GM18502 (cell line): Measurements from ENCODE around the gene PRR11.
"Not testable (repeated sequence)": the region's sequence is repeated elsewhere in the genome, so short reads cannot be mapped to it uniquely, and the experiment has no call there.

Experiments
- ATAC-seq: cut with Tn5 transposase; IDR thresholded peaks from one replicate; pipeline ENCODE4 v1.9.1; 2021; ENCODE audit warnings: mild to moderate bottlenecking; ENCODE audit not compliant: unreplicated experiment, poor library complexity

Gene PRR11

DNA sequence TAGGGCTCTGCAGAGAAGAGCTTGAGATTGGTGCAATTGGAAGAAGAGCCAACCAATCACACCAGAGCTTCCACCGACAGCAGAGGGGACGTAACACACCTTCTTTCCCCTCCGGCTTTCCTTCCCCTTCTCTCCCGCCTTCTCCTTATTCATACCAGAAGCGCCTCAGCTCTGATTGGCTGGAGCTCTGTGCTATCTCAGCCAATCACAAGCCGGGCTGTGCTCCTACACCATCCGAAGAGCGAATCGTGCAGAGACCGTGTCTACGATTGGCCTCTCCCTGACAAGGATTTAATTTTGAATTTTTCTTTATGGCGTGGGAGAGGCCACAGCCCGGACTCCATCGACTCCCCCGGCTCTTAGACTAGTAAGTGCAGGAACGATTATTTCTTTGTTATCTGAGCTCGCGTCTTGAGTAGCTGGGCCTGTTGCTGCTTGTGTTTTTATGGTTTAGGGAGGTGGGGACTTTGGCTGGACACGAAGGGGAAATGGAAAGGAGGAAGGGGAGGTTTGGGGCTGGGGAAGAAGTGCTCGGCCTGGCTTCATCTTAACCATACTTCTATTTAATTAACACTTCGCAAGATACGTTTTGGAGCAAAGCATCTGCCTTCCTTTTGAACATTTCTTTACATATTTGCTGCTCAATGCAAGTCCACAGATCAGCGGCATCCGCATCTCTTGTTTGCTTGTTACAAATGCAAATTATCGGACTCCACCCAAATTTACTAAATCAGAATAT, at the start of gene PRR11:
PRR11 (plus strand) TSS at position 308 of the 739 bp plus-strand sequence. CDS start 14,007 bp downstream, outside the sequence.
- peak; percentile 82 for ATAC-seq

GRCh38 chr17:59105852-59106462, 49.6 kb upstream of the PRR11 start:
- ATAC-seq: peak; percentile 23

GRCh38 chr17:59106463-59107305, 48.9 kb upstream of the PRR11 start, which contains the start of gene TRIM37:
Gene TRIM37 (minus strand): TSS chr17:59106880. CDS start chr17:59106461, 419 bp downstream.
- ATAC-seq: peak; percentile 94

- ATAC-seq: no peak
Observed at GRCh38 chr17:59107306-59107670, 48.3 kb upstream of the PRR11 start.

GRCh38 chr17:59108400-59109102, 47.0 kb upstream of the PRR11 start:
- no peak for ATAC-seq

DNA sequence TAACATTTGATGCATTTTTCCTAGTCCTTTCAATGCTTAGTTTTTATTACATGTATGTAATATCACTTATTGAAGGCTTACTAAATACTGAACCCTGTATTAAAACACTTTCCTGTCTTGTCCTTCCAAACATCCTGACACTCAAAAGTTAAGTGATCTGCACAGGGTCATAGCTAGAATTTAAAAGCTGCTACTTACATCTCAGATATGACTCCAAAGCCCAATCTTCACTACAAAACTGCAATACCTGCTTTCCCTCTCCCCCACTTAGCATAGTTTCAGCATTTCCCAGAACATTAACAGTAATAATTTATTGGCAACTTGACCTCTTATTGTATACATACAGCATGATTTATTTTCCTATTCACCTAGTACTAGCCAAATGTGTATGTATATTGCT, 44.6 kb upstream of the PRR11 start:
- ATAC-seq: no peak

- ATAC-seq: no peak
Observed at GRCh38 chr17:59111539-59111938, 44.0 kb upstream of the PRR11 start.

GRCh38 chr17:59115474-59115873, 40.1 kb upstream of the PRR11 start:
- ATAC-seq: no peak

DNA sequence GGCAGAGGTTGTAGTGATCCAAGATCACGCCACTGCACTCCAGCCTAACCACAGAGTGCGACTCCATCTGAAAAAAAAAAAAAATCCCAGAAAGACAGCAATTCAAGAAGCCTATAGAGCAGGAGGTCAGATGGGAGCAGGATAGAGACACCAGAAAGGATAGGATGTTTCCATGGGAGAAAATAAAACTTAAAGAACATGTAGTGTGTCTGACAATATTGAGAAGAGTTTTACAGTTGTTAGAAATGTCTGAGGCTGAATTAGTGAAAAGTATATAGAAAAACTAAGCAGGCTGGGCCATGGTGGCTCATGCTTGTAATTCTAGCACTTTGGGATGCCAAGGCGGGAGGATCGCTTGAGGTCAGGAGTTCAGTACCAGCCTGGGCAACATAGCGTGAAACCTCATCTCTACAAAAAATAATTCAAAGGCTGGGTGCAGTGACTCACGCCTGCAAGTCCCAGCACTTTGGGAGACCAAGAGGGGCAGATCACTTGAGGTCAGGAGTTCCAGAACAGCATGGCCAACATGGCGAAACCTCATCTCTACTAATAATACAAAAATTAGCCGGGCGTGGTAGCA, 33.6 kb upstream of the PRR11 start:
- no peak for ATAC-seq

- ATAC-seq: no peak
Observed at GRCh38 chr17:59124665-59125064, 30.9 kb upstream of the PRR11 start.

GRCh38 chr17:59126809-59127417, 28.6 kb upstream of the PRR11 start:
- no peak for ATAC-seq

DNA sequence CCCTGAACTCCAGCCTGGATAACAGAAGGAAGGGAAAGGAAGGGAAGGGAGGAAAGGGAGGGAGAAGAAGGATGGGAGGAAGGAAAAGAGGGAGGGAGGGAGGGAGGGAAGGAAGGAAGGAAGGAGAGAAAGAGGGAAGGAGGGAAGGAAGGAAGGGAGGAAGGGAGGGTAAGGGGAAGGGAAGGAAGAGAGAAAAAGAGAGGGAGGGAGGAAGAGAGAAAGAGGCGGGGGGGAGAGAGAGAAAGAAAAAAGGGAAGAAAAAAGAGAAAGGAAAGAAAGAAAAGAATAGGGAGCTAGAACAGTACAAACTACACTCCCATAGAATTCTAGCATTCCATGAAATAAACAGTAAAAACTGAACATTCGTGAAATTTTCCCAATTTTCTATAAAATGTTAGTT, 25.7 kb upstream of the PRR11 start:
- no peak for ATAC-seq

DNA sequence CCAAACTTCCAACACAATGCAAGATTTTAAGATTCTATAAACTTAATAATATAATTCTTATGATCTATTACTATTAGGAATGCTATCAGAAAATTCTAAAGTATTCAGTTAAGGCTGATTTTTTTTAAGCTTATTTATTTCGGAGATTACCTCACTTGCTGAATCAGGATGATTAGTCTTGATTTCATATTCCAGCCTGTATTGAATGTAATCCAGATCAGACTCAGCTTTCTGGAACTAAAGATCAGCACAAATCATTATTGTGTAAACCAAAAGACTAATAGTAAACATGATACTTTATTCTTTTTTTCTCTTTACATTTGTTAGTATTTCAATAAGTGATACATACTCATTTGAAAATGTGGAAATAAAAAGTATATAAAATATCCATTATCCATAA, 24.4 kb upstream of the PRR11 start:
- no peak for ATAC-seq

- ATAC-seq: not testable (repeated sequence)
Observed at GRCh38 chr17:59138339-59138738, 17.2 kb upstream of the PRR11 start.

DNA sequence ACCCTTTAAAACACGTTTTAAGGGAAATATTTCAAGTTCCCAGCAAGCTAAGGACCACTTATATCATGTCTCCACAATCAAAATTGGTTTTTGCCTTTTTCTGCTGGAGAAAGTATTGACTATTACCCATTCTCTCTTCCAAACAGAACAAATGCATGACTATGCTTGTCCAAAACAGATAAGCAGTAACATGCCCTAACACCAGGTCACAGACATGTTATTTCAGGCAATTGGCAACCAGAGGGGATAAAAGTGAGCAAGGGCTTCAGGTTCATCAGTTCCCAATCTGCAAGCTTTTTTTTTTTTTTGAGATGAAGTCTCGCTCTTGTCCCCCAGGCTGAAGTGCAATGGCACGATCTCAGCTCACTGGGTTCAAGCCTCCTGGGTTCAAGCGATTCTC, 15.6 kb upstream of the PRR11 start:
- ATAC-seq: no peak

GRCh38 chr17:59141860-59142259, 13.7 kb upstream of the PRR11 start:
- ATAC-seq: no peak

- ATAC-seq: no peak
Observed at GRCh38 chr17:59145571-59146096, 9.9 kb upstream of the PRR11 start.

- ATAC-seq: no peak
Observed at GRCh38 chr17:59149051-59149450, 6.5 kb upstream of the PRR11 start.

GRCh38 chr17:59149841-59150511, 5.6 kb upstream of the PRR11 start:
- no peak for ATAC-seq
